Small intestine (tissue), 7 donors: Measurements from ENCODE around the gene TMEM151A. TPM values are rescaled to one million over a fixed set of nuclear protein-coding genes. Genes with fewer than 3 reads are reported as not detected.
"Not testable (repeated sequence)": the region's sequence is repeated elsewhere in the genome, so short reads cannot be mapped to it uniquely, and the experiment has no call there.

ENCODE experiments used
- DNase-seq, 2 donors: peaks; one replicate each; pipeline versions ENCODE4 v3.0.0 to v3.0.0-alpha.2; 2013
- FAIRE-seq: peaks from 2 replicates; lab custom pipeline; 2012; peaks lifted over from hg19 to GRCh38; lab: Jason Lieb, UNC
- H3K27ac ChIP-seq, 3 donors: one replicate each; pipeline ENCODE4 v1.5.1; 2013; ENCODE audit warnings: low read length in 2 of 3, mild to moderate bottlenecking in 2 of 3, control low read depth in 1 of 3, inconsistent platforms in 1 of 3, low read depth in 1 of 3, moderate library complexity in 1 of 3
- H3K27me3 ChIP-seq, 3 donors: one replicate each; pipeline ENCODE4 v1.6.1; 2013; ENCODE audit warnings: low read length in 3 of 3, inconsistent platforms in 1 of 3; ENCODE audit not compliant: control insufficient read depth in 3 of 3, insufficient read depth in 3 of 3
- H3K36me3 ChIP-seq, 3 donors: one replicate each; pipeline ENCODE4 v1.6.1; 2013; ENCODE audit warnings: low read length in 3 of 3, inconsistent platforms in 1 of 3, low read depth in 1 of 3, mild to moderate bottlenecking in 1 of 3, moderate library complexity in 1 of 3; ENCODE audit not compliant: control insufficient read depth in 3 of 3, insufficient read depth in 2 of 3
- H3K4me1 ChIP-seq, 3 donors: one replicate each; pipeline ENCODE4 v1.6.1; 2013; ENCODE audit warnings: low read length in 2 of 3, inconsistent platforms in 1 of 3, low read depth in 1 of 3, mild to moderate bottlenecking in 1 of 3, moderate library complexity in 1 of 3; ENCODE audit not compliant: control insufficient read depth in 3 of 3, insufficient read depth in 2 of 3
- H3K4me3 ChIP-seq, 3 donors: one replicate each; pipeline ENCODE4 v1.5.1; 2013; ENCODE audit warnings: low read length in 3 of 3, control low read depth in 1 of 3, inconsistent platforms in 1 of 3, low read depth in 1 of 3, mild to moderate bottlenecking in 1 of 3, moderate library complexity in 1 of 3
- H3K9me3 ChIP-seq, 2 donors: one replicate each; pipeline ENCODE4 v1.6.1; 2013; ENCODE audit warnings: low read depth in 1 of 2, low read length in 1 of 2; ENCODE audit not compliant: control insufficient read depth in 2 of 2, insufficient read depth in 1 of 2
- WGBS, 3 donors: extraction: QIAGEN DNeasy Blood & Tissue Kit; methylation state at CpG; one replicate each; pipeline ENCODE4 v1.1.7; 2013; 5-methylcytosine and 5-hydroxymethylcytosine counted together
- polyA plus RNA-seq, 4 donors: library from polyadenylated mRNA; stranded (reverse) in 3 of 4; unstranded in 1 of 4; fragments of 200-250 nt in 3 of 4; fragments of 120-200 nt in 1 of 4; gene quantifications; one replicate each; pipeline versions ENCODE4 v1.2.1 to v1.2.3, GENCODE V29; 2013
- donor health status: healthy with polysubstance abuse.
- donor health status: control.
- donor health status: control.
- donor health status: Bipolar disorder and iron deficiency.
- donor health status: healthy.

TMEM151A gene
- polyA plus RNA-seq, 4 donors = 0.44 to 0.91 (median 0.54) TPM; not detected in 1

GRCh38 chr11:66276619-66277018 lies 15.1 kb upstream of the TMEM151A start:
- FAIRE-seq, H3K4me1 ChIP-seq, DNase-seq, H3K4me3 ChIP-seq, H3K9me3 ChIP-seq, H3K27ac ChIP-seq: not testable (repeated sequence)
- 82 to 94% (median 87%) methylated on average over 7 to 13 of the region's 13 CpGs for WGBS, 3 donors
- Histone ChIP-seq H3K36me3 (peaks cover 12 to 59% (median 29%) of the 10 kb centered on the region in 3 donors), H3K27me3 (peaks cover 0 to 14% (median 0%) of the 10 kb centered on the region in 3 donors)

GRCh38 chr11:66277064-66277463 lies 14.6 kb upstream of the TMEM151A start:
- H3K4me3 ChIP-seq, DNase-seq, H3K4me1 ChIP-seq, H3K9me3 ChIP-seq, FAIRE-seq: not testable (repeated sequence)
- peaks cover 0 to 14% (median 0%) of the 10 kb centered on the region in 3 donors for H3K27me3 ChIP-seq
- 76 to 80% (median 79%) methylated on average over 4 of the region's 4 CpGs for WGBS, 3 donors
- peaks cover 11 to 54% (median 26%) of the 10 kb centered on the region in 3 donors for H3K36me3 ChIP-seq
- H3K27ac ChIP-seq = peak overlapping the region; percentile 36 to 80 (median 72)

GRCh38 chr11:66277471-66278362 lies 14.0 kb upstream of the TMEM151A start, which contains the start of gene CNIH2:
TSS of gene CNIH2 (plus strand) at chr11:66278175. CDS start at chr11:66278457, 282 bp downstream.
- peaks cover 0 to 8% (median 1%) of the 10 kb centered on the region in 3 donors for H3K4me1 ChIP-seq
- peak within 1 kb of the TSS; percentile 36 to 80 (median 72) for H3K27ac ChIP-seq
- FAIRE-seq (no peak), DNase-seq (peak; percentile 74 to 85)
- peaks cover 9 to 50% (median 22%) of the 10 kb centered on the region in 3 donors for H3K36me3 ChIP-seq
- peaks cover 0 to 14% (median 0%) of the 10 kb centered on the region in 3 donors for H3K27me3 ChIP-seq
- H3K4me3 ChIP-seq = peak within 1 kb of the TSS; percentile 8 to 49 (median 21)
- WGBS, 3 donors = 3 to 9% (median 4%) methylated on average over 37 to 84 of the region's 84 CpGs
- H3K9me3 ChIP-seq = no peaks in the 10 kb centered on the region

GRCh38 chr11:66278363-66279091 lies 13.2 kb upstream of the TMEM151A start:
- FAIRE-seq = no peak
- no peaks in the 10 kb centered on the region for H3K9me3 ChIP-seq
- H3K4me1 ChIP-seq = peaks cover 0 to 10% (median 1%) of the 10 kb centered on the region in 3 donors
- no peak for DNase-seq
- H3K4me3 ChIP-seq = peak overlapping the region; percentile 8 to 49 (median 21)
- peaks cover 9 to 50% (median 15%) of the 10 kb centered on the region in 3 donors for H3K36me3 ChIP-seq
- peaks cover 0 to 14% (median 0%) of the 10 kb centered on the region in 3 donors for H3K27me3 ChIP-seq
- peak overlapping the region in 1 of 3 donors; percentile 37 for H3K27ac ChIP-seq
- WGBS, 3 donors = 2 to 5% (median 2%) methylated on average over 27 to 45 of the region's 45 CpGs

GRCh38 chr11:66279092-66279734 lies 12.5 kb upstream of the TMEM151A start:
- Histone ChIP-seq H3K36me3 (peaks cover 6 to 50% (median 13%) of the 10 kb centered on the region in 3 donors), H3K4me1 (peaks cover 0 to 10% (median 1%) of the 10 kb centered on the region in 3 donors), H3K9me3 (no peaks in the 10 kb centered on the region), H3K4me3 (peak overlapping the region in 1 of 3 donors; percentile 8), H3K27me3 (peaks cover 0 to 14% (median 0%) of the 10 kb centered on the region in 3 donors), H3K27ac (peak overlapping the region in 1 of 3 donors; percentile 37)
- 70% methylated on average over 15 of the region's 15 CpGs for WGBS, 3 donors
- no peak for DNase-seq
- no peak for FAIRE-seq

- Histone ChIP-seq H3K27ac (no peak overlapping the region), H3K9me3 (no peaks in the 10 kb centered on the region), H3K27me3 (peaks cover 0 to 14% (median 0%) of the 10 kb centered on the region in 3 donors), H3K4me1 (peaks cover 0 to 10% (median 1%) of the 10 kb centered on the region in 3 donors), H3K4me3 (no peak overlapping the region), H3K36me3 (peaks cover 3 to 50% (median 9%) of the 10 kb centered on the region in 3 donors)
- FAIRE-seq (no peak), DNase-seq (no peak)
- 77 to 84% (median 83%) methylated on average over 8 to 14 of the region's 14 CpGs for WGBS, 3 donors
Observed at GRCh38 chr11:66280428-66280827, 11.3 kb upstream of the TMEM151A start.

- Histone ChIP-seq H3K27me3 (peaks cover 0 to 14% (median 0%) of the 10 kb centered on the region in 3 donors), H3K27ac (no peak overlapping the region), H3K36me3 (peaks cover 3 to 50% (median 4%) of the 10 kb centered on the region in 3 donors), H3K9me3 (no peaks in the 10 kb centered on the region), H3K4me3 (no peak overlapping the region), H3K4me1 (peaks cover 0 to 10% (median 1%) of the 10 kb centered on the region in 3 donors)
- DNase-seq (no peak), FAIRE-seq (no peak)
- 83 to 88% (median 85%) methylated on average over 6 of the region's 6 CpGs for WGBS, 3 donors
Observed at GRCh38 chr11:66281001-66281400, 10.7 kb upstream of the TMEM151A start.
